GM10266 (cell line): ENCODE data around the gene ANKRD44.

Source experiments
- DNase-seq: peaks from one replicate; pipeline ENCODE4 v3.0.0; 2012; ENCODE audit errors: extremely low spot score
- TF ChIP-seq, protein P1 (sequence below): IDR thresholded peaks from 2 replicates; pipeline ENCODE4 v1.5.1; 2012; ENCODE audit warnings: mild to moderate bottlenecking, low read depth; ENCODE audit not compliant: control insufficient read depth, insufficient read depth; ENCODE audit errors: missing control alignments

ANKRD44 gene

DNA sequence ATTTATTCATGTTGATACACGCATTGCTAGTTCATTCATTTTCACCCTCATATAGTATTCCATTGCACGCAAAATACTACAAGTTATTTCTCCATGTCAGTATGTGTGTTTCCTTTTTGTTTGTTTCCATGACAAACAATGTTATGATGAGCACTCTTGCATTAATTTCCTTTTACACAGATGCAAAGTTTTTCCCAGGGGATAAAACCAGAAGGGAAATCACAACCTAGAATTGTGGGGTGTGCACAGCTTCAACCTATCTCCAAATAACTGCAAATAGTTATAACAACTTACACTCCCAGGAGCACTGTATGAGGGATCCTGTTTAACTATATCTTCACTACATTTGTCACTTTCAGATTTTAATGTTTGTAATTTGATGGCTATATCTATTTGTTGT lies 87.1 kb downstream of the ANKRD44 start:
- TF ChIP-seq, protein P1, sequence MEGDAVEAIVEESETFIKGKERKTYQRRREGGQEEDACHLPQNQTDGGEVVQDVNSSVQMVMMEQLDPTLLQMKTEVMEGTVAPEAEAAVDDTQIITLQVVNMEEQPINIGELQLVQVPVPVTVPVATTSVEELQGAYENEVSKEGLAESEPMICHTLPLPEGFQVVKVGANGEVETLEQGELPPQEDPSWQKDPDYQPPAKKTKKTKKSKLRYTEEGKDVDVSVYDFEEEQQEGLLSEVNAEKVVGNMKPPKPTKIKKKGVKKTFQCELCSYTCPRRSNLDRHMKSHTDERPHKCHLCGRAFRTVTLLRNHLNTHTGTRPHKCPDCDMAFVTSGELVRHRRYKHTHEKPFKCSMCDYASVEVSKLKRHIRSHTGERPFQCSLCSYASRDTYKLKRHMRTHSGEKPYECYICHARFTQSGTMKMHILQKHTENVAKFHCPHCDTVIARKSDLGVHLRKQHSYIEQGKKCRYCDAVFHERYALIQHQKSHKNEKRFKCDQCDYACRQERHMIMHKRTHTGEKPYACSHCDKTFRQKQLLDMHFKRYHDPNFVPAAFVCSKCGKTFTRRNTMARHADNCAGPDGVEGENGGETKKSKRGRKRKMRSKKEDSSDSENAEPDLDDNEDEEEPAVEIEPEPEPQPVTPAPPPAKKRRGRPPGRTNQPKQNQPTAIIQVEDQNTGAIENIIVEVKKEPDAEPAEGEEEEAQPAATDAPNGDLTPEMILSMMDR, result no peak
- DNase-seq, result no peak

DNA sequence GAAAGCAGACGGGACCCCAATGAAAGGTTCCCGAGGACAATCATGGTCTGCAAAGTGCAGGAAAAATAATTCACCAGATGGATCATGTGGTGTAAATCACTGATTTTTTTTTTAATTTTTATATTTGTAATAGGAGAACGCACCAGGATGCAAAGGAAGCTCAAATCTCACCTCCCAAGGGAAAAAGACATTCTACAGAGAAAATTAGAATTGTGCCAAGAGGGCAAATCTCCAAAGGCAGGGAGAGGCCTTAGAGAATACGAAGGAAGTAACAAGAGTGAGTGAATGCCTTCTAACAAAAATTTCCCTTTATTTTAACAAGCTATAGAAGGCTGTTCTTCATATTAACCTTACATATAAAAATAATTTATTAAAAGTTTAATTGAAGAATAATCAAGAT lies 90.9 kb downstream of the ANKRD44 start:
- DNase-seq, result no peak
- TF ChIP-seq, protein P1, result no peak

DNA sequence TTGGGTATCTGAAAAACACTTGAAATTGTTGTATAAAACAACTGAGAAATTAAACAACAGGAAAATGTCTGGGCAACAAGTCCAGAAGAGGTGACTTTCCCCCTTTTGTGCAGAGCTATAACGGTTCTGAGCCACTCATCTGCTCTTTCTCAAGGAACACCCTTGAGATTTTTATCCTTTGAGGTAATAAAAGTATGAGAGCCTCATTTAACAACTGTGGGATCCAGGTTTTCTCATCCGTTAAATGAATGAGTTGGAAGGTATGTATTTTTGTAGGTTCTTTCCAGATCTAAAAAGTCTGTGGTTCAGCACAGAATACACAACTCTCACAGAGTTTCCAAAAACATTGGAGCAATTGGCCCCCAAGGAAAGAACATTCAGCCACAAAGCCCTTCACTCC lies 93.0 kb downstream of the ANKRD44 start:
- DNase-seq, result no peak
- TF ChIP-seq, protein P1, result no peak

DNA sequence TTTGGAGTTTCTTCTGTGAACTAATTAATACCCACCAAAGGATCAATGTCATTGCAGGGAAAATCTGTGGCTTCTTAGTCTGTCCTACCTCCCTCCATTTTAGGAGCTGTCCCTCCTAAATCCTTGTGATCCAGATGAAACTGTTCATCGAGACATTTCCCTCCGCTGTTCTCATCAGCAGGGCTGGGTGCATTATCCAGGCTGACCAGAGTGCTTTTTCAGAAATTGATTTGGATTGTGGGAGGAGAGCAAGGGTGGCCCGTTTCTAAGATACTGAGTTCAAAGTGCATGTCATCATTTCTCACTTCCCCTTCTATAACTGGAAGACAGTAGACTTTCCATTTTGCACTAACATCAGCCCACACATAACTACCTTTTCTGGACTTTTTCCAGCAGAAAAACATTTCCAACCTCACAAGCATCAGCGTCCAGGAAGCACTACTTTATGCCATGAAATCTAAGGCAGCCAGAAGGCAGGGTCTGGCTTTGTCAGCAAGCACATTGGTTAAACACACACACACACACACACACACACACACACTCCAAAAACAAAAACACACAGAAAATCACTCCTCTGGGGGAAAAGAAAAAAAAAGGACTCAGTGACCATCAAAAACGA lies 94.1 kb downstream of the ANKRD44 start:
- DNase-seq, result peak; percentile 37
- TF ChIP-seq, protein P1, result no peak

DNA sequence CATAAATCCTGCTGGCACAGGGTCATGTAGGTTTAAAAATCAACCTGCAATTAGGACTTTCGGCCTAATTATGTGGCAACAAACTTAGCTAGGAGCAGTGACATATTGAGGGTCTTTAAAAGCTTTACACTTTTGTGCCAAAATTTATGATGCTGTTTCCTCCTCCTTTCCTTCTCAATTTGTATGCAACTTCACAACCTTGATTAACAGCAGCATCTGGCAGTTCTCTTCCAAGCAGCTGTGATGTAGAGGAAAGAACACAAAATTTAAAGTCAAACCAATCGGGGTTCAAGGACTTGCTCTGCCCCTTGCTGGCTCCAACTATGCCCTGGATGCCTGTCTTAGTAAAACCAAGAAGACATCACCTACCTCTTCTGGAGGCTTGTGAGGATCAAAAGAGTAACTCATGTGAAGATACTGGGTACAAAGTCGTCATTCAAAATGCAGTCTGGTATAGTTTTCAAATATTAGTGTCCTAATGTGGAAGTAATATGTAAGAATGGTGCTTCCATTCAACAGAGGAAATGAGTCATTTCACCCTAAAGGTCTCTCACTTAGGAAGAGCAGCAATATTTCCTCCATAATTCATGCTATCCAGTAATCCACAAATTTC lies 94.7 kb downstream of the ANKRD44 start:
- no peak for DNase-seq
- TF ChIP-seq, protein P1, result no peak

DNA sequence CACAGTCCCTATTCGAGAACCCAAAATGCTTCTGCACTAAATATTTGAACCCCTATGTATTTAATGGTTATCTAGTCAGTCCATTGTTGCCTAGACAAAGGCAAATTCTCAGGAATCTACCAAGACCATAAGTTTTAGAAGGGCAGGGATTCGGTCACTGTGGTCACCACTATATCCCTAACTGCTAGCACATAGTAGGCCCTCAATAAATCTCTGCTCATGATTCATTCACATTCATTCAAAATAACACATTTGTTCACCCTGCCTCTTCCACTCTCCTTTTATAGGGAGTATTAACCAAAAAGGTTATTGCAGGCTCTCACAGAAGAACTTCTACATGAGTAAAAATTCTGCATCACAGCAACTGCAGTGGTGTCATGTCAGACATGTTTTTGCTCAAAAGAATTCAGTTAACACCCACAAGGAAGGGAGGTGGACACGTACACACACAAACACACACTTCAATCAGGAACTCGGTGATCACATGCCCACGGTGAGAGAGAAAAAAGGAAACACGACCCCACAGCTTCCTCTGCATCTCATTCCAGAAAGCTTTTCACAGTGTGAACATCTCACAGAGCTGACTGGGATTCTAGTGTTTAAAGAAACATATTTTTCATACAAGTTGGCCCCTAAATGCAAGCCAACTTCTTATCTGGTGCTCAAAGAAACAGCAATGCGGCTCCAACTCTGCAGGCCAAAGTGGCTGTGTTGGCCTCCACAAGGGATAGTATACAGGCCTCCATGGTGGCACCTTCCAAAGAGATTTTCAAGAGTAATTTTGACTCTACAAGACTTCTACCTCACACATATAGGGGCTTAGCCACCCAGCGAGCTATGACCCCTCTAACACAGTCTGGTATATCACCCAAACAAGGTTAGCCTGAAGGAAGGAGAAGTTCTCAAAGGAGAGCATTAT lies 98.0 kb downstream of the ANKRD44 start:
- no peak for DNase-seq
- TF ChIP-seq, protein P1, result no peak

DNA sequence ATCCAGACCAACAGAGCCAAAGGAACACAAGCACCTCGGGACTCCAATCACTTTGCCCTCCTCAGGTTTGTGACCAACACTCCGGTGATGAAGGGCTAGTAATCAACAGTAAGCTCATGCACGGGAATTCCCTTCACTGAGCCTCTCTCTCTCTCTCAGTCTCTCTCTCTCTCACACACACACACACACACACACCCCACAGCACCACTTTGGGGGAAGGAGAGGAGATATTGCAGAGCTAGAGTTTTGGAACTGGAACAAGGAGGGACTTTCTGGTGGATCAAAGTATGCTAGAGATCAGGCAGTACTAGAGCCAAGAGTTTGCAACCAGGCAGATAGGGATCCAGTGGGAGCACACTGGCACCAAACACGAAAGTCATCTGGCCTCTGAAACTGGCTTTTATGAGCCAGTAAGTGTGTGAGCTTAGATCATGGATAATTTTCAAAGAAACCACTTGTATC lies 98.7 kb downstream of the ANKRD44 start:
- no peak for DNase-seq
- TF ChIP-seq, protein P1, result no peak
